ENCODE results near the gene FOXO1. TPM values are rescaled to one million over a fixed set of nuclear protein-coding genes. Genes with fewer than 3 reads are reported as not detected.

Gene FOXO1
- total and polyA plus RNA-seq, 10 donors, result 7.1 to 58.9 (median 47.2) TPM

DNA sequence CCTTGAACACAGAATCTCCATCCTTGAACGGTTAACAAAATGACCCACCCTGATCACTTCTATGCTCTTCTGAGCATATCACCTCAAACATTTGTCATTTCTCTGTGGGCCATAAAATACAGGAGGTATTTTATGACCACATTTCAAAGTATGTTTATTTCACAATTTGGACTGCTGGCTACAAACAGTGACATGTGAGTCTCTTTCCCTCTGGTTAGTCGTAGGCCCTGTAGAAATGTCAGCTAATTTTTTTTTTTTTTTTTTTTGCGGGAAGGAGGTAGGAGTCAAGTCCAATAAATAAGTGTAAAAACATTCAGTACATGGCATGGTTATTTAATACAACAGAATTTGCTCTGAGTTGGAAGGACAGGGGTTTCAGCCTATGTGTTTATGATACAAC lies 70.7 kb downstream of the FOXO1 start:
- H3K36me3 ChIP-seq, result no peaks in the 10 kb centered on the region
- H3K4me3 ChIP-seq, result no peak overlapping the region
- H3K4me1 ChIP-seq, result peaks cover 40 to 100% (median 94%) of the 10 kb centered on the region in 6 donors
- no peak for DNase-seq
- WGBS, 5 donors, result 82 to 94% (median 82%) methylated on average over 3 of the region's 3 CpGs
- TF ChIP-seq POLR2A (IDR thresholded peaks at IDR 0.05), result no peak
- intact Hi-C loops (cut with DNase I; ENCODE audit: low total_unique reads), result no loop called here
- H3K27ac ChIP-seq, result peak overlapping the region in 4 of 8 donors; percentile 15 to 74 (median 59)
- no peaks in the 10 kb centered on the region for H3K27me3 ChIP-seq (replicated peaks in 1 of 7)
- no peaks in the 10 kb centered on the region for H3K9me3 ChIP-seq

DNA sequence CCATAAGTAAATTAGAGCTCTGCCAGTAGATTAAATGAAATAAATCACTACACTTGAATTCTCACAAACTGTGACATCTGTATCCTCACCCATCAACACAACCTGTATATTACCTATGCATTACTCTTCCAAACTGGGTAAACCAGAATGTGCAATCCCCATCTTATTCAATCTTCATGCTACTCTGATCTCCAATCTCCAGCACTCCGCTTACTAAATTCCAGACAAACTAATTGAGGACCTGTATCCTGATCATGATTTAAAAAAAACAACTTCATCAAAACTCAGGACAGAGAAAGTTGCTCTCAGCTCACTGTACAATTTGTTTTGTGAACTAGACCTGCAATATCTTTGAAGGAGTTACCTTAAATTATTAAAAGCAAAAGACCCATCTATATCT lies 74.4 kb downstream of the FOXO1 start:
- H3K4me1 ChIP-seq, result peaks cover 47 to 100% (median 94%) of the 10 kb centered on the region in 6 donors

DNA sequence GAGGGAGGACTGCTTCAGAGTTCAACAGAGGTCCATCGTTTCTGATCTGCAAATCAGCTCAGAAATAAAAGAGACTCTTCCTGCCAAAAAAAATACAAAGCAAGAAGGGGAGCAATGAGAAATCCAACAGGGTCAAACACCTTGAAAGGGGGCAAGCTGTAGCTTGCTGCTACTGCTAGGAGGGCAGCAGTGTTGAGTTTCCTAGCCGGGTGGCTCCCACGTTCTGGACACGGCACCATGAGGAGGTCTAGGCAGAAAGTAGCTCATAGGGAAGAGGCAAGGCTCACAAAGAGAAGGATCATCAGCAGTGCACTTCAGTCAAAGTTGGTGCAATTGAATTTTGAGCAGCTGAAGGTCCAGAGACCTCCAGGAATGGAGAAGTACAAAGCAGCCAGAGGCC lies 75.3 kb downstream of the FOXO1 start:
- DNase-seq, result no peak
- no peak for TF ChIP-seq POLR2AphosphoS5 (IDR thresholded peaks at IDR 0.05)
- intact Hi-C loops (cut with DNase I; ENCODE audit: low total_unique reads), result no loop called here
- WGBS, 5 donors, result 67 to 83% (median 79%) methylated on average over 4 of the region's 4 CpGs
- Histone ChIP-seq H3K4me3 (no peak overlapping the region), H3K36me3 (no peaks in the 10 kb centered on the region), H3K27ac (peak overlapping the region in 6 of 8 donors; percentile 11 to 82 (median 79)), H3K4me1 (peaks cover 47 to 100% (median 94%) of the 10 kb centered on the region in 6 donors), H3K27me3 (replicated peaks in 1 of 7) (no peaks in the 10 kb centered on the region), H3K9me3 (no peaks in the 10 kb centered on the region)

More for the DNA sequence above, 74.4 kb downstream of the FOXO1 start:
- H3K36me3 ChIP-seq, result no peaks in the 10 kb centered on the region
- no peak for DNase-seq
- no peak overlapping the region for H3K4me3 ChIP-seq
- intact Hi-C loops (cut with DNase I; ENCODE audit: low total_unique reads), result no loop called here
- peak overlapping the region in 3 of 8 donors; percentile 9 to 82 (median 79) for H3K27ac ChIP-seq
- 96 to 100% (median 100%) methylated on average over 1 of the region's 1 CpG for WGBS, 5 donors
- H3K27me3 ChIP-seq (replicated peaks in 1 of 7), result no peaks in the 10 kb centered on the region
- TF ChIP-seq POLR2A (IDR thresholded peaks at IDR 0.05), result no peak
- TF ChIP-seq, protein P1, sequence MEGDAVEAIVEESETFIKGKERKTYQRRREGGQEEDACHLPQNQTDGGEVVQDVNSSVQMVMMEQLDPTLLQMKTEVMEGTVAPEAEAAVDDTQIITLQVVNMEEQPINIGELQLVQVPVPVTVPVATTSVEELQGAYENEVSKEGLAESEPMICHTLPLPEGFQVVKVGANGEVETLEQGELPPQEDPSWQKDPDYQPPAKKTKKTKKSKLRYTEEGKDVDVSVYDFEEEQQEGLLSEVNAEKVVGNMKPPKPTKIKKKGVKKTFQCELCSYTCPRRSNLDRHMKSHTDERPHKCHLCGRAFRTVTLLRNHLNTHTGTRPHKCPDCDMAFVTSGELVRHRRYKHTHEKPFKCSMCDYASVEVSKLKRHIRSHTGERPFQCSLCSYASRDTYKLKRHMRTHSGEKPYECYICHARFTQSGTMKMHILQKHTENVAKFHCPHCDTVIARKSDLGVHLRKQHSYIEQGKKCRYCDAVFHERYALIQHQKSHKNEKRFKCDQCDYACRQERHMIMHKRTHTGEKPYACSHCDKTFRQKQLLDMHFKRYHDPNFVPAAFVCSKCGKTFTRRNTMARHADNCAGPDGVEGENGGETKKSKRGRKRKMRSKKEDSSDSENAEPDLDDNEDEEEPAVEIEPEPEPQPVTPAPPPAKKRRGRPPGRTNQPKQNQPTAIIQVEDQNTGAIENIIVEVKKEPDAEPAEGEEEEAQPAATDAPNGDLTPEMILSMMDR (IDR thresholded peaks at IDR 0.05 in 8 of 11, conservative IDR thresholded peaks at IDR 0.05 in 3 of 11), result no peak
- TF ChIP-seq POLR2AphosphoS5 (IDR thresholded peaks at IDR 0.05), result no peak
- H3K9me3 ChIP-seq, result no peaks in the 10 kb centered on the region

DNA sequence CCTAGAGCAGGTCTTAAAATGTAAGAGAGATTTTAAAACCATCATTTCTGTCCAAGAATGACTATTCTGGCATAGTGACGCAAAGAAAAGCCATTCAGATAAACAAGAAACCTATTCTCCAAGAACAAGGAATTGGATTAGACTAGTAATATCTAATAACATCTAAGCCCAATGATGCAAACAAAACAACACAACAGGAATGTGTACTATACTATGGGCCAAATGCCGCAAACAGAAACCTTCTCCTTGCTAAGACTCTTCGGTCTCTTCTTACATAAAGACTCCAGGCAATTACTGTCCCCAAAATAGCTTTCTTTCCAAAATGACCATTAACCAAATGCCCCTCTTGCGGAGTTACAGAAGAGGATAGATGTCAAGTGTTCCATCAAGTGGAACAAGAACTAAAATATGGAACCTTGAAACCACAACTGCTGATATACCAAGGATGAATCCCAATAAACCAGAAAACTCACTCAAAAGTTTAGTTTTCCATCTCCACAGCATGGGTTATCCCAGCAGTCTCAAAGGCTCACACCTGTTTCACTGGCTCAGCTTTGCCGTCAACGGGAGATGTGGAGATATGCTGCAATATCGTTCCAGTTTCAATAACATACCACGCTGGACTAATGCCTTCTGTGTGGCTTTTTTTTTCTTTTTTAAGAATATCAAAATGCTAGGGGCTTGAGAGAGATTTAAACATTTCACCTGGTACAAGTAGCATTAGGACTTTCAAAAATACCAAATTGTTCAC lies 76.2 kb downstream of the FOXO1 start:
- TF ChIP-seq POLR2AphosphoS5 (IDR thresholded peaks at IDR 0.05) (no peak), POLR2A (IDR thresholded peaks at IDR 0.05) (no peak)
- TF ChIP-seq, protein P1 (IDR thresholded peaks at IDR 0.05 in 8 of 11, conservative IDR thresholded peaks at IDR 0.05 in 3 of 11), result no peak
- H3K4me3 ChIP-seq, result peak overlapping the region in 1 of 8 donors; percentile 30

More for the DNA sequence above, 76.2 kb downstream of the FOXO1 start:
- Histone ChIP-seq H3K27ac (peak overlapping the region; percentile 43 to 82 (median 79)), H3K9me3 (no peaks in the 10 kb centered on the region), H3K36me3 (no peaks in the 10 kb centered on the region), H3K27me3 (replicated peaks in 1 of 7) (no peaks in the 10 kb centered on the region), H3K4me1 (peaks cover 48 to 100% (median 94%) of the 10 kb centered on the region in 6 donors)
- intact Hi-C loops (cut with DNase I; ENCODE audit: low total_unique reads), result no loop called here
- WGBS, 5 donors, result 79 to 84% (median 82%) methylated on average over 8 of the region's 8 CpGs
- no peak for DNase-seq
